HEK293T (cell line): ENCODE measurements around the gene SPTBN5.

Experiments used
- FOXA1 ChIP-seq: fragments of 450-650 bp; IDR thresholded peaks from 2 replicates; pipeline ENCODE4 v1.6.1; 2016; ENCODE audit warnings: mild to moderate bottlenecking
- SUZ12 ChIP-seq: fragments of 450-650 bp; IDR thresholded peaks from 2 replicates; pipeline ENCODE4 v1.6.1; 2016; ENCODE audit warnings: mild to moderate bottlenecking
- TARDBP ChIP-seq: fragments of 450-650 bp; IDR thresholded peaks from 2 replicates; pipeline ENCODE4 v1.6.1; 2016
- TF ChIP-seq, protein P1 (sequence below): fragments of 450-650 bp; IDR thresholded peaks from 2 replicates; pipeline ENCODE4 v1.6.1; 2016

DNA sequence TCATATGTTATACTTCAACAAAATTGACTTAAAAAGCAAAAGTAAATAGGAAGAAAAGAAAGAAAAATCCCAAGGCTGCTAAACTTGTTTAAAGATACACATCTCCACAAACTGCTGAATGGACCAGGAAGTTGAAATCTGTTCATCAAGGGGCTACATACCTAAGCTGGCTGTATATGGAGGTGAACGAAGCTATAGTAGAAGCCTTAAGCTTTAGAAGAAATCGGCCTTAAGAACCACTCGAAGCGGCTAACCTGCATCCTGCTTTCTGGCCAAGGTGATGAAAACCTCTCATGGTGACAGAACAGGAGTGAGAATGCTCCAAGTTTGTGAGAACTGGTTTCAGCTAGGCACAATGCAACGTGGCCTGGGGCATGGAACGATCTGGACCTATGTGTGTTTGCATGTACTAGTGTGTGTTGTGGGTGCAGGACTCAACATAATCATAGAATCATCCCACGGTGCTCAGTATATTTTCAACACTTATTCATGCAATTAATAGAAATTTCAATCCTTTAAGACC is 31.3 kb upstream of the SPTBN5 start:
- TF ChIP-seq SUZ12 (no peak), FOXA1 (no peak), TARDBP (no peak)
- TF ChIP-seq, protein P1, sequence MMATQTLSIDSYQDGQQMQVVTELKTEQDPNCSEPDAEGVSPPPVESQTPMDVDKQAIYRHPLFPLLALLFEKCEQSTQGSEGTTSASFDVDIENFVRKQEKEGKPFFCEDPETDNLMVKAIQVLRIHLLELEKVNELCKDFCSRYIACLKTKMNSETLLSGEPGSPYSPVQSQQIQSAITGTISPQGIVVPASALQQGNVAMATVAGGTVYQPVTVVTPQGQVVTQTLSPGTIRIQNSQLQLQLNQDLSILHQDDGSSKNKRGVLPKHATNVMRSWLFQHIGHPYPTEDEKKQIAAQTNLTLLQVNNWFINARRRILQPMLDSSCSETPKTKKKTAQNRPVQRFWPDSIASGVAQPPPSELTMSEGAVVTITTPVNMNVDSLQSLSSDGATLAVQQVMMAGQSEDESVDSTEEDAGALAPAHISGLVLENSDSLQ: no peak
